Measurements from ENCODE around the gene ARHGEF4.

Gene ARHGEF4

DNA sequence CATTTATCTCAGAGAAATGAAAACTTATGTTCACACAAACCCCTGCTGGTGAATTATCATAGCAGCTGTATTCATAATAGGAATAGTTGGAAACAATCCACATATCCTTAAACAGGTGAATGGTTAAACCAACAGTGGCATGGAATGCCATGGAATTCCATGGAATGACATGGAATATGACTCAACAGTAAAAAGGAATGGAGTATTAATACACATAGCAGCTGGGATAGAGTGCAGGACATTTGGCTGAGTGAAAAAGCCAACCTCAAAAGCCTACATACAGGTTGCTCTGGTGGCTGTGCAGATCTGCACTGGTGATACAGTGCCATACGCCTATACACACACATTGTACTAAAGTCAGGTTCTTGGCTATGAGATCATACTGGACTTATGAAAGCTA is 187.0 kb downstream of the ARHGEF4 start:
- no peak for DNase-seq

DNA sequence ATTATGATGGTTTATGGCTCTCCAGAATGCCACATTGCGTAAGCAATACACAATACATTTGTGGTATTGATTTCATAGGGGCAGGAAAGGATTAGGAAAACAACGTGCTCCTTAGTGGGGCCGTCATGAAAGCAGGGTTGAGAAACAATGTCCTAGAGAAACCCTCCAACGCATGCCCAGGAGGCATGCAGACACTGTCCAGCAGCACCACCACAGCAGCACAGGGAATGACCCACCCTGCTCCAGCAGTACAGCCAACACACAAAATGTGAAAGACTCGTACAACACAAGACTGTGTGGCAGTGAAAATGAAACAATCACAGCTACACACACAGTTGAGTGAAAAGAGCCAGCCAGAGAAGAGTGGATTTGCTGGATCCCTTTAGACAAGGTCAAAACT is 190.2 kb downstream of the ARHGEF4 start:
- DNase-seq, result no peak

DNA sequence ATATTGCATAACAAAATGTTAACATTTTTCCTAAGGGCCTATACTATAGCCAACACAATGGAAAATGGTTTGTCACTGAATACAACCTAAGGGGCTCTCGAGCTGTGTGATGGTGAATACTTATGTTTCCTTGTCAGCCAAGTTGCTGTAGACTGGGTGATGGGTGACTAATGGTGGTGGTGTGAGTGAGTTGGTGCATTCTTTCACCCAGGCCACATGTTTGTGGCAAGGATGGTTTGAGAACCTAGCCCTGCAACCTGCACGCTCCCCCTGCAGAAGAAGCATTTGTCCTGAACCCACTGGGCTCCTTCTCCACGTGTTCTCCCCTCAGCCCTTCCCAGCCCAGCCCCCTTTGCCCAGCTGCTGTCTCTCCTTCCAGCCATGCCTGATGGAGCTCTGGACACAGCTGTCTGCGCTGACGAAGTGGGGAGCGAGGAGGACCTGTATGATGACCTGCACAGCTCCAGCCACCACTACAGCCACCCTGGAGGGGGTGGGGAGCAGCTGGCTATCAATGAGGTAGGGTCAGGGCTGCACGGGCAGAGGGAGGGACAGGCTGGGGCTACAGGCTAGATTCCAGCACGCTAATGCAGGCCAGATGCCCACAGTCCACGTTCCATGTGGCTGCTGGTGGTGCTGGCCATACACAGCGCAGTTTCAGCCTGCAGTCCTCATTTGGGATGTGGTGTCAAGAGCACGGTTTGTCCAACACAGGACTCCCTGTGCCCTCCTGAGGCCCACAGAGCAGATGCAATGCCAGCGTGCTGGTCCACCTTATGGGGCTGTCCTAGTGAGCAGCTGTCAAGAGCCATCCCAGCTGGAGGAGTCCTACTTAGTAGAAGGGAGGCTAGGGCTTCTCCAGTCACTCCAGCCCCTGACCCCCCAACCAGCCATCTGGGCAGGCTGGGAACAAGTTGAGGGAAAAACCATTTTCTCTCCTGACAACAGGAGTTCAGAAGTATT is 191.1 kb downstream of the ARHGEF4 start:
- no peak for DNase-seq

DNA sequence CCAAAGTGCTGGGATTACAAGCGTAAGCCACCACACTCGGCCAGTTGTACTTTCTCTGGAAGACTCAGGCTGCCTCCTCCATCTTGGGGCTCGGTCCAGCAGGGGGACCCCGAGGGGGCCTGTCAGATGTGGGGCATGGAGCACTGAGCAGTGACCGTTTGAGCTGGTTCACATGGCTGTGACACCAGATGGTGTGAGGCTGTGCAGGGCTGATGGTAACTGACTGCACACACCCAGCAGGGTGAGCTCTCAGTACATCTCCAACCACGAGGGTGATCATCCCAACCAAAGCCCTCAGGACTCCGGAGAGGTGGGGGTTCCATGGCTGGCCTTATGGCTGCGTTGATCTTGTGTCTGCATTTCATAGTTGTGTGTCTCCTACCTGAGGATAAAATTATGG is 193.1 kb downstream of the ARHGEF4 start:
- no peak for DNase-seq

DNA sequence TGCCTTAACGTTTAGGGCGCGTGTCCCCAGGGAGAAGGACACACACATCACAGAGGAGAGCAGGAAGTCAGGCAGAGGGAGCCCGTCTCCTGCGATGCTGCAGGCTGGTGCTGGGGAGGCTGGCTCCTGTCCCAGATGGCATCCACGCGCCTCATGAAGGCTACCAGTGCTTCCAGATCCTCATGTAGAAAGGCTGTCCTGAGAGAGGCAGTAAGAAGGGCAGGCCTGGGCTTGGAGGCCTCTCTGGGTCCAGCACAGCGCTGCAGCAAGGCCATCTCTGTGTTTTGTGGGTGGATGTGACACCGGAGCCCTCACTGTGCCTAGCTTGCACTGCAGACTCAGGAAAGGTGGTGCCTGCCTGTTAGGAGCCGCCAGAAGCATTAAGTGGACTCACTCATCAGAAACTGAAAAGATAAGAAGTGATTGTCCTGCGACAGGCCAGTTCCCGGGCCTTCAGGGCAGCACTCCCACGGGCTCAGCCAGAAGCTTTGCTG is 193.8 kb downstream of the ARHGEF4 start:
- DNase-seq, result no peak

DNA sequence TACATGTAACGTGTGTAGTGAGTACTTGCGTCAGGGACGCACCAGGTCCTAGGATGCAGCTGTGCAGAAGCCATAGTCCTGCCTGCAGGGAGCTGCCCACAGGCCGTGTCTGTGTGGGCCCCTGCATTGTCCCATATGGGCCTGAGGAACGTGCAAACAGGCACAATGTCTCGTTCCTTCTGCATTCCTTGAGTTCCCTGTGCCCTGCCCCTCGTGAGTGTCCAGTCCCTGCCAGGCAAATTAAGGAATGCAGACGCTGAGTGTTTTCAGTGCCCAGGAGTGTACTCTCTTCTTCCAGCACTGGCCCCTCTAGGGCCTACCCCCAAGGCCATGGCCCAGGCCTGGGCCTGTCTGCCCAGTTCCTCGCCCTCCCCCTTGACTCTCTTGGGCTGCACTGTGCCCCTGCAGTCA is 194.7 kb downstream of the ARHGEF4 start:
- no peak for DNase-seq

DNA sequence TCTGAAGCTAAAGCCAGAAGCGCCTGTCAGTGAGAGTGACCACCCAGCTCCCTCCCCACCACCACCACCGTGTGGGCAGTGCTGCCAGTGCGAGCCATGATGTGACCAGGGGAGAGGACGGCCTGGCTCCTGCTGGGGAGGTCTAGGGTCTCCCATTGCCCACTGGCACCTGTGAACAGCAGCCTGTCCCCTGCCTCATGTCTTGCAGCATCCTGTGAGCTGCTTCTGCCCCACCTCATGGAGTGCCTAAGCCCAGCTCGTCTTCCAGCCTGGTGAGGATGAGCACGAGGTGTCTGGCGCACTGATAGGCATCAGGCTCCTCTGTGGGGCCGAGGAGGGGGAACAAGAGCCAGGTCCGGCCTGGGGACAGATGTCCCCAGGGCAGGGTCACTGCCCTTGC is 195.2 kb downstream of the ARHGEF4 start:
- no peak for DNase-seq

DNA sequence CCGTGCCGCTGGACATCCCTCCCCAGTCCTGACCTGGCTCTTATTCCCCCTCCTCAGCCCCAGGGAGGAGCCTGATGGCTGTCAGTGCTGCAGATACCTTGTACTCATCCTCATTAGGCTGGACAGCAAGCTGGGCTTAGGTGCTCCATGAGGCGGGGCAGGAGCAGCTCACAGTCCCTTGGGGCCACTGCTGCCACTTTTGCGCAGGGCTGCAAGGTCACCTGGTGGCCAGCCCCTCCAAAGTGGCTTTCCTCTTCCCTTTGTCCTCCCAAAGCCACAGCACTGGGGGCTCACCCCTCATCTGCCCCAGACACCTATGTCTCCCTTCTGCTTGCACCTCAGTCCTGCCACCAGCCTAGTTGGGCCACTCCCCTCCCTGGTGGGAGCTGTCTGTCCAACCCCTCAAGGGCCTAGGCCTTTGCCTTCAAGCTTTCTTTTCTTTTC is 195.7 kb downstream of the ARHGEF4 start:
- no peak for DNase-seq

DNA sequence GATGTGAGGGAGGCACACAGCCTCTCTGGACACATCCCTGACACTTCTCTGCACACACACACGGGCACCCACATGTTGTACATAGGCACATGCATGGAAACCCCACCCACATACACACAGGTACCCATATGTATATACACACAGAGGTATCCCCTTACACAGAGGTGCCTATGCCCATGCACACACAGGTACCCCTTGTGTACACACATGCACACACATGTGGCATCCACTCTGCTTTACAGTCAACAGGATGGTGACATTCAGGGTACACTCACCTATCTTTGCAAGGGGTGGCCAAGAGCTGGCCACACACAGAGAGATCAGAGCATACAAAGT is 197.0 kb downstream of the ARHGEF4 start:
- no peak for DNase-seq

DNA sequence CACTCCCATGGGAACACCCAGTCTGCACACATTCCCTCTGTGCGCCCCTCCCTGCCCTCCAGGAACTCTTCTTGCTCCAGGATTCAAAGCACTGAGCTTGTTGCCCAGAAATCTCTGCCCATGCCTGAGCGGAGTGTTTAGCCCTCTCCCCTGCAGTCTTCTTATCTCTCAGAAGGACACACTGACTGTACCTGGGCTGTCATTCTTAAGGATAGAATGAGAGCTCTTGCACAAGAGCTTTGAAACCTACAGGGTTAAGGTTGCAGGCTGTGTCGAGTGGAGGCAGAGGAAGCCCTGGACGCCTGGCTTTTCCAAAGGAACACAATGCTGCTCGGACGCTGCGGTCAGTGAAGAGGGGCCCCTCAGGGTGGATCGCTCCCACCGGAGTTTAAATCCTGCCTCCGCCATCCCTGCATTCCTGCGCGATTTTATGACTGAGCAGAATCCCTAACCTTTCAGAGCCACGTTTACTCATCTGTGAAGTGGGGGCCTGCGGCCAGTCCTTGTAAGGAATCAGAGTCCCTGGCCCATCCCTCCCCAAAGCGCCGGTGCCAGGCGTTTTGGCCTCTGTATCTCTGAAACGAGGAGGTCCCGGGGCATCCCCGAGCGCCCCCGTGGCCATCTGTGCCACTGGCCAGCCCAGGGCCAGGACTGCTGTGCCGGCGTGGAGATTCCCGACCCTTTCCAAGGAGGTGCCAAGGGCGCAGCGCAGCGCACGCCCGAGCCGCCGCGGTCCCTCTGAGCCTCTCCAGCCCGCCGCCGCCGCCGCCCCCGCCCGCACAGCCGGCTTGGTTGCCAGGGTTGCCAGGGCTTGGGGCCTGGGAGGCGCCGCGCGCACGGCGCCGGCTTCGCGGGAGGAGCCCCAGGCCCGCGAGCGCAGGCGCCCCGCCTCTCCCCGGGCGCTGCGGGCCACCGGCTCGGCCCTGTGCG is 197.7 kb downstream of the ARHGEF4 start:
- no peak for DNase-seq

DNA sequence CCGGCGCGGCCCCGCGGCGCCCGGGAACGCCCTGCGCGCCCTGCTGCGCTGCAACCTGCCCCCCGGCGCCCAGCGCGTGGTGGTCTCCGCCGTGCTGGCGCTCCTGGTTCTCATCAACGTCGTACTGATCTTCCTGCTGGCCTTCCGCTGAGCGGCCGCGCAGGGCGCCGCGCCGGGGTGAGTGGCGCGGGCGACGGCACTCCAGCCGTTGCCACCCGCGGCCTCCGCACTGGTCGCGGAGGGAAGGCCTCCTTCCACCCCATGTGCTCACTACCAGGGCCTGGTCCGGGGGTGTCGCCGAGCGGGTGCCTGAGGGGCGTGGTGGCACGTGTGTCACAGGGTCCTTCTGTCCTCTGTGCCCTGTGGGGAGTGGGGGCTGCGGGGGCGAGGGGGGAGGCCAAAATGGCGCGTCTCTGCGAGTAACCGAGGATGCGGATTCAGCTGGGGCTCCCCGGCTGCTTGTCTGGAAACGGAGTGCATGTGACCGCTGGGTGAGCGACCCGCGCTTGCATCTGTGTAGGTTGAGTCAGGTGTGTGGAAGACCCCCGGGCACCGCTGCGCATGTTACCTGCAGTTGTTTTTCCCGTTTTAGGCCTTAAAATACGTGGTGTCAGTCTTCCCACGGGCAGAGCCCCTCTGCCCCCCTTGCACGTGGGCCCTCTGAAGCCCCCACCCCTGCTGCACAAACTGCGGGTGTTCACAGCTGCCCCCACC is 198.6 kb downstream of the ARHGEF4 start:
- DNase-seq, result no peak

DNA sequence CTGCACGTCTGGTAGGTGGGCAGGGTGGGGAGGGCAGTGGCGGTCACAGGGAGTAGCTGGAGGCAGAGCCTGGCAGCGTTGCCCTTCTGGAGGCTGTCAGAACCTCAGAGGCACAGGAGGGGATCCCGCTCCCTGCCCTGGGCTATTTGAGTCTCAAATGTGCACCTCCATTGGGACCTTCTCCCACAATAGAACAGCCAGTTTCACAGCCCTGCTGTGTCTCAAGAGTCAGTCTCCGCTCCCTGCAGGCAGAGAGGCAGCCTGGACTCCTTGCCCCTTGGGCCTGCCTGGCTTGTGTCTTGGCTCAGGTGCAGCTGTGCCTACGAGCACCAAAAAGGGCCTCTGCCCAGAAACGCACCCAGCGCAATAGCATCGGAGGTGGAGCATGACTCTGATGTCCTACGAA is 199.1 kb downstream of the ARHGEF4 start:
- no peak for DNase-seq

DNA sequence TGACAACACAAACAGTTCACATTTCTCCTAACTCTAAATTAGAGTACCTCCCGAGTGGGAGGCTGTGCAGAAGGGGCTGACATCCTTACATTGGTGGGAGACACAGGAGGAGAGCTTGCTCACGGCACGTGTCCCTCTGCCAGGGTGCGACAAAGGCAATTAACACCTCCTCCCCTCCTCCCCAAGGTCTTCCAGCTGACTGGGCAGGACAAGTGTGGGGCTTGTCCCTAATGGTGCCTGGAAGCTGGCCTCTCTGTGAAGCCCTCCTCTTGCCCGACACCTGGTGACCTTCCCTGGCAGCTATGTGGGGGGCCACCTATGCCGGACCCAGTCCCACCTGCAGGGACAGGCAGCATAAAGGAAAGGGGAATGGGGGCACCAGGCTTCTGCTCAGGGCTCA is 199.6 kb downstream of the ARHGEF4 start:
- DNase-seq, result no peak

DNA sequence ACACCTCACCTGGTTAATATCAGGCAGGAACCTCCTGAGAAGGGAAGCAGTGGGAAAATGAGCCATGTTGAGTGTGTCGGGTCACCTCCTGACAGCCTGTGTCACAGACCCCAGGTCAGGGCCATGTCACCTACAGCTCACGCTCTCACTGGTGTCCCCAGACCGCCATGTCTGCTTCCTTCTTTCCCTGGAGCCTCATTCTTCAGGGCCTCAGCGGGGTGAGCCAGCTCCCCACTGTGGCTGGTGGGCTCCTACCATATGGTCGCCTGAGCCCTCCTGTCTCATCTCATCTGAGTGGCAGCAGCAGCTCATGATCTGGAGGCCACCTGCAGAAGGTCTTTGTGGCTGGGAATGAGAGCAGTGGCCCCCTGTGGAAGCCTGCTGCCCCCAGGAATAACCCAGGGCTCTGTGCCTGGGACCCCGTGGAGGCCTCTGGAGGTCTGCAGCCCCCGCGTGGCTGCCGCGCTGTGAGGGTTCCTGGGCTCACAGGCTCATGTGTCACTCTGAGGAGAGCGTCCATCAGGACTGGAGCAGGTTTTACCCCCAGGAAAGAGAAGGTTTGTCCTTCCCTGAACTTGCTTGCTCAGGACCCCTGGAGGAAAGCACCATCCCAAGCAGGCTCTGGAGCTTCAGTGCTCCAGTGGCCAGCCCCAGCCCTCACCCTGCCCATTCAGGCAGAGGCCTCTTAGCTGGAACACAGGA is 200.1 kb downstream of the ARHGEF4 start:
- no peak for DNase-seq

DNA sequence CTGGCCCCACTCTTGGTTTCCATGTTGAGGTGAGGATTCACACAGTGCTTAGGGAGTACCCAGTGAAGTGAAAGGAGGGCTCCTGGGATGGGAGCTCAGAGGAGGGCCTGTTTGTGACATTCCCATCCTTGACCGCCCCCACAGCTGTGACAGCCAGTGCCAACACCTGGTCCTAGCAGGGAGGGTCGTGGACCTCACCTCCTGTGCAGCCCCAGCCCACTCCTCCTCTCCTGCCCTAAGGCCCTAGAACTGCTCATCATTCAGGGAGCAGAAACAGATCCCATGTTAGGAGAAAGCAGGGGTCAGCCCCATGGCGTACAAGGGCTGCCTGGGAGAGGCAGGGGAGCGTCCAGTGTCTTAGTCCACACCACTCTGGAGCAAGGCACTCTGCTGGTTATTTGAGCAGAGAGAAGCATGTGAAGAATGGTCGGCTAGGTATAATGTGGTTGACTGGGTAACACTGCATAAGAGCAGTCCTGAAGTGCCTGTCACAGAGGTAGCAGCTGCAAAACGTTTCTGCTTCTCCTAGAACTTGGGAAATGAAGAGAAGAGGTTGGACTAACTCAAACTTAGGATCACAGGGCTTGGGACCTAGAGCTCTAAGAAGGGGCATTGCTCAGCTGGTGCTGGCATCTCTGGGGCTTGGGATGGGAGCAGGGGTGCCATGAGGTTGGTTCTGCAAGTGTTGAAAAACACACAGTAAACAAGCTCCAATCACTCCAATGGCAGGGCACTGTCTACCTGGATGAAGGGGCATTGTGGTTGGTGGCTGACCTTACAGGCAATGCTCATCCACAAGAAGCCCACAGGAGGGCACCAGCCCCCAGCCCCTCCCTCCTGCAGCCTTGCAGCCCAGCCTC is 200.9 kb downstream of the ARHGEF4 start:
- no peak for DNase-seq

DNA sequence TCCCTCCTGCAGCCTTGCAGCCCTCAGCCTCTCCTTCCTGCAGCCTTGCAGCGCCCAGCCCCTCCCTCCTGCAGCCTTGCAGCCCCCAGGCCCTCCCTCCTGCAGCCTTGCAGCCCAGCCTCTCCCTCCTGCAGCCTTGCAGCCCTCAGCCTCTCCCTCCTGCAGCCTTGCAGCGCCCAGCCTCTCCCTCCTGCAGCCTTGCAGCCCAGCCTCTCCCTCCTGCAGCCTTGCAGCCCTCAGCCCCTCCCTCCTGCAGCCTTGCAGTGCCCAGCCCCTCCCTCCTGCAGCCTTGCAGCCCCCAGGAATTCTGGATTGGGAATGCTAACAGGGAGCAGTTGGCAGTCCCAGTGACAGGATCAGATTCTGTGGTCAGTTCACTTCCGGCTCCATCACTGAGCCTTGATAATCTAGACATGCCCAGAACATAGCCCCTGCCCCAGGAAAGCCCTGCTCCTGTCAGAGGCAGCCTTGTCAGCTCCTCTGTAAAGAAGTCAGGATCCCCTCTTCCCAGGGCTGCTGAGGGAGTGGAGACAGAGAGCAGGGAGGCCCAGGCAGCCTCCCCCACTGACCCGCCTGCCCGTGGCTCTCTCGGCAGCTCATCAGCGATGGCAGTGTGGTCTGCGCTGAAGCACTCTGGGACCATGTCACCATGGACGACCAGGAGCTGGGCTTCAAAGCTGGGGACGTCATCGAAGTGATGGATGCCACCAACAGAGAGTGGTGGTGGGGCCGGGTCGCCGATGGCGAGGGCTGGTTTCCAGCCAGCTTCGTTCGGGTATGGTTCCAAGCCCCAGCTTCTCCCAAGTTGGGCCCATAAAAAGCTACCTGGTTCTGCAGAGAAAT is 201.8 kb downstream of the ARHGEF4 start:
- DNase-seq, result no peak

DNA sequence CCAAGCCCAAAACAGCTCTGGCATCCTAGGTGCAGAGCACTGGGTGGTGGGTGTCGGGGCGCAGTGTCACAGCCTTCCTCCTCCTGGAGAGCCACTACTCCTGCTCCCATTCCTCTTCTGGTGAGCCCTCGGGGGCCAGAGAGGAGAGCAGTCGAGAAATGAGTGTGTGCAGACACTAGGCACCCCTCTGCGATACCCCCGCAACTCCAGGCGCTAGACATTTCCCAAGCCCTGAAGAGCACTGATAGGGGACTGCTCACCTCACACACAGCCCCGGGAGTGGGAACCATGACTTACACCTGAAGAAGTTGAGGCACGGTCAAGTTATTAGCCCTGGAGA is 202.4 kb downstream of the ARHGEF4 start:
- DNase-seq, result no peak

DNA sequence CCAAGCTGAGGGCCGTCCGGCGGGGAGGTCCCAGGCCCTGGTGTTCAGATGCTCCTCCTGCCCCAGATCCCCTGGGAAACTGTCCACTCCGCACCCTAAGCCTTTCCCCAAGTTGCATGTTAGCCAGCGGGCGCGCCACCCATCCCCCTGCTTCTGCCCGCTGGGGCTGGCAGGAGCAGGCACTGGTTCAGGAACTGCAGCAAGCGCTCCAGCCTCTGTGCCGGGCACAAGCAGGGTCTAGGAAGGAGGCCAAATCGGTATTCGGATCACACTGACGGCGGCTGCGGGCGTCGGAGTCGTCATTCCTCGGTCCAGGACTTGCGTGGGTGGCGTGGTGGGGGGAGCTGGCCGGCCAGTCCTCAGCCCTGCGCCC is 202.8 kb downstream of the ARHGEF4 start:
- no peak for DNase-seq

DNA sequence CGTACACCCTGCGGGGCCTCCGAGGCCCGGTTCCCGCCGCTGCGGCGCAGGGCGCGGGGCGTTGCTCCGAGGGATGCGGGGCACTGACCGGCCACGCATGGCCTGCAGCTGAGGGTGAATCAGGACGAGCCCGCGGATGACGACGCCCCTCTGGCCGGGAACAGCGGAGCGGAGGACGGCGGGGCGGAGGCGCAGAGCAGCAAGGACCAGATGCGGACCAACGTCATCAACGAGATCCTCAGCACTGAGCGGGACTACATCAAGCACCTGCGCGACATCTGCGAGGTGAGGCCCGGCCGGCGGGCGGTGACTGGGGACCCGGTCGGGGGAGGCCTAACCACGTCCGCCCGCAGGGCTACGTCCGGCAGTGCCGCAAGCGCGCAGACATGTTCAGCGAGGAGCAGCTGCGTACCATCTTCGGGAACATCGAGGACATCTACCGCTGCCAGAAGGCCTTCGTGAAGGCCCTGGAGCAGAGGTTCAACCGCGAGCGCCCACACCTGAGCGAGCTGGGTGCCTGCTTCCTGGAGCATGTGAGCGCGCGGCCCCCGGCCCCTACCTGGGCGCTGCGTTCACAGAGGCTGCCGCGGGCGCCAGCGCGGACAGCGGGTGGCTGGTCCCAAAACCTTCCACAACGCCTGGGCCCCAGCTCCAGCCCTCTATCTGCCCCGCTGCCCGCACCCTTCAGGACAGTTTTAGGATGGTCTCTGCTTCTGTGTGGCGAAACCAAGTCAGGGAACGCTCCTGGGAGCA is 203.4 kb downstream of the ARHGEF4 start:
- no peak for DNase-seq

Measured in inflammatory macrophage treated with lipopolysaccharide for 4 hours (primary cell).